IPS-NIHi7 (cell line): ENCODE data around the gene CCDC141.
A peak's percentile ranks its signal among the peaks of the same experiment; 100 is the strongest.
"Not testable (repeated sequence)": the region's sequence is repeated elsewhere in the genome, so short reads cannot be mapped to it uniquely, and the experiment has no call there.

Experiments
- DNase-seq: peaks from one replicate; pipeline ENCODE4 v3.0.0; 2012; ENCODE audit warnings: mixed read lengths; ENCODE audit errors: extremely low spot score

Gene CCDC141, protein sequence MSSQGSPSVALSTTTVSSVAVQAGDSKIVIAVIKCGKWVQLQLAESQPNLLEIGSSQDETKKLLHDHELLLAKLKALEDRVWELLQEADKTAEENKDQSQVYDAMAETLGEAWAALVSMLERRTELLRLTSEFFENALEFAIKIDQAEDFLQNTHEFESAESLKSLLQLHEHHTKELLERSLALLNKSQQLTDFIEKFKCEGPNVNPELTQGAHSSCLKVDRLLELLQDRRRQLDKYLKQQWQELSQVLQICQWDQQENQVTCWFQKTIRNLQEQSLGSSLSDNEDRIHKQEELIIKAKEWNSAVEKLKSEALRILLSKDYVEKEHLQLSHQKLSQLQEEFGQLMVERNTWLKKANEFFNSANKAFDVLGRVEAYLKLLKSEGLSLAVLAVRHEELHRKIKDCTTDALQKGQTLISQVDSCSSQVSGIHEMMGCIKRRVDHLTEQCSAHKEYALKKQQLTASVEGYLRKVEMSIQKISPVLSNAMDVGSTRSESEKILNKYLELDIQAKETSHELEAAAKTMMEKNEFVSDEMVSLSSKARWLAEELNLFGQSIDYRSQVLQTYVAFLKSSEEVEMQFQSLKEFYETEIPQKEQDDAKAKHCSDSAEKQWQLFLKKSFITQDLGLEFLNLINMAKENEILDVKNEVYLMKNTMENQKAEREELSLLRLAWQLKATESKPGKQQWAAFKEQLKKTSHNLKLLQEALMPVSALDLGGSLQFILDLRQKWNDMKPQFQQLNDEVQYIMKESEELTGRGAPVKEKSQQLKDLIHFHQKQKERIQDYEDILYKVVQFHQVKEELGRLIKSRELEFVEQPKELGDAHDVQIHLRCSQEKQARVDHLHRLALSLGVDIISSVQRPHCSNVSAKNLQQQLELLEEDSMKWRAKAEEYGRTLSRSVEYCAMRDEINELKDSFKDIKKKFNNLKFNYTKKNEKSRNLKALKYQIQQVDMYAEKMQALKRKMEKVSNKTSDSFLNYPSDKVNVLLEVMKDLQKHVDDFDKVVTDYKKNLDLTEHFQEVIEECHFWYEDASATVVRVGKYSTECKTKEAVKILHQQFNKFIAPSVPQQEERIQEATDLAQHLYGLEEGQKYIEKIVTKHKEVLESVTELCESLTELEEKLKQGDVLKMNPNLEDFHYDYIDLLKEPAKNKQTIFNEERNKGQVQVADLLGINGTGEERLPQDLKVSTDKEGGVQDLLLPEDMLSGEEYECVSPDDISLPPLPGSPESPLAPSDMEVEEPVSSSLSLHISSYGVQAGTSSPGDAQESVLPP (N-terminal part only)

DNA sequence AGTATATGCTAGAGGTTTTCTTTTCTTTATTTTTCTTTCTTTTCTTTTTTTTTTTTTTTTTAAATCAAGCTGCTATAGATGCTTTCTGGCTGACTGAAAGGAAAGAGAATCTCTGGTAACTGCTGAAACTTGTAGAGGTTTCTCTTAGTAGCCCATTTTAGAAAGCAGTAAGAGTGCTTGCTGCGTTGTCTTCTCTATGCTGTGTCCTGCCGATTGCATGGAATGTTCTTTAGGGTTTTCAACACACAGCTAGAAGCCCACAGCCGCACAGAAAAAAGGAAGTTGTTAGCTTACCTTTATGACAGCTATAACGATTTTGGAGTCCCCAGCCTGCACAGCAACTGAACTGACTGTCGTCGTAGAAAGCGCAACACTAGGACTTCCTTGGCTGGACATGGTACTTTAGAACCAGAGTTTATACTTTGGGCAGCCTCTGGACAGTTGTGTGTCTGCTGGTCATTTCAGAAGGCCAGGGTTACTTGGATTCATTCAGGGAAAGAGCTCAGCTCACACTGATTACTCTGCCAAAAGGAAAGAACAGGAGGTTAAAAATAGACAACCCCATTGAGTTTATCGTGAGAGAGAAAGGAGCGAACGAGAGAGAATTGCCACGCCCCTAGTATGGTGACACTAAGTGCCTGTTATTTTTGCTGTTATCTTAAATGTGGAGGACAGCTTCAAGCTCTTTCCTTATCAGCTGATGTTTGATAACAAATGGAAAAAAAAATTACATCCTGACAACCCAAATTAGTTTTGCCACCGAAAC is at the start of gene CCDC141:
TSS of gene CCDC141 (minus strand) at position 592 of the 766 bp plus-strand sequence. CDS start at position 396, 196 bp downstream.
- no peak for DNase-seq

DNA sequence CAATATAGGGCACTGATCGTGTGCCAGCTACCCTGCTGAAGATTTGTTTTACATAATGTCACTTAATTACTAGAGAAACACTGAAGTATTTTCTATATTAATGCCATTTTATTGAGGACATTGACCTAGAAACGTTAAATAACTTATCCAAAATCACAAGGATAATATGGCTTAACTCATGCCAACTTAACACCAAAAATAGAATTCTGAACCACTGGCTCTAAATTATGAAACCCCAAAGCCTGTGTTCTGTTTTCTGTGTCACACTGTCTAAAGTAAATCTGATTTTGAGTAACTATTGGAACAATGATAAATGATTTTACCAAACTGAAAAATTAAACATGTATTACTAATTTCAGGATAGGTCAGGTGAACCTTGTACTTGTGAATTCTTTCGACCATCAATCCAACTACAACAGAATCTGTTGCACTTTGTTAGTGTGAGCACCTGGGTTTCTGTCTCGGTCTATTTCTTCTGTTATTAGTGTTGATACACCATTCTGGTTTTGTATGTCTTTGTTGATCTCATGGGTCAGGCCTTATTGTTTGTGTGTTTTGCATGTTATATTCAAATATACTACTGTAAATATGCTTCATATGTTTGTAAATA is 48.2 kb upstream of the CCDC141 start:
- no peak for DNase-seq

DNA sequence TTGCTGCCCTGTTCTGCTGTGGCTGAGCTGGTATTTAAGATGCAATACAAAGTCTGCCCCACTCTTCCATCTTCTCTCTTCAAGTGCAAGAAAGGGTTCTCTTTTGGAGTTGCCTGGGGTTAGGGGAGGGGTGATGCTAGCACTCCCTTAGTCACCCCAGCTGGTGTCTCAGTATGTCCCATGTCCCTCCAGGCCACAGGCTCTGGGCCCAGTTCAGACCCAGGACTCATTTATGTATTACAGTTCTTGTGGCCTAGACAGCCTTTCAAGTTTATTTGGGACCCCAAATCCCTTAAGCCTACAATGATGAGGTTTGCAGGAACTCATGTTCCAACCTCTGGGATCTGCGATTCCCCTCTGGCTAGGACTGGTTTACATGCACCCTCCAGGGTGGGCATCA is 47.2 kb upstream of the CCDC141 start:
- no peak for DNase-seq

DNA sequence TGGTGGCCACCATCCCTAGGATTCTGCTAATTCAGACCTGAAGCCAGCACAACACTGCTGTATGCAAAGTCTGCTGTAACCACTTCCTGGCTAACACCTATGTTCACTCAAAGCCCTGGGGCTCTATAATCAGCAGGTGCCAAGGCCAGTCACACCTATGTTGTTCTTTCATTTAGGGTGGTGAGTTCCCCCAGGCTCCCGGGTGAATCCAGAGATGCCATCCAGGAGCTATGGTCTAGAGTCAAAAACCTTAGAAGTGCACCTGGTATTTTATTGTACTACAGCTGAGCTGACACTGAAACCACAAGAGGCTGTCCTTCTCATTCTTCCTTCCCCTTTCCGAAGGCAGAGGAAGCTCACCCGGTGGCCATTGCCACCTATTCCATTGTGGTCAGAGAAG is 46.2 kb upstream of the CCDC141 start:
- no peak for DNase-seq

GRCh38 chr2:179092912-179093311 is 43.0 kb upstream of the CCDC141 start:
- not testable (repeated sequence) for DNase-seq

- DNase-seq, result no peak
Measured at GRCh38 chr2:179082697-179083096, 32.8 kb upstream of the CCDC141 start.

DNA sequence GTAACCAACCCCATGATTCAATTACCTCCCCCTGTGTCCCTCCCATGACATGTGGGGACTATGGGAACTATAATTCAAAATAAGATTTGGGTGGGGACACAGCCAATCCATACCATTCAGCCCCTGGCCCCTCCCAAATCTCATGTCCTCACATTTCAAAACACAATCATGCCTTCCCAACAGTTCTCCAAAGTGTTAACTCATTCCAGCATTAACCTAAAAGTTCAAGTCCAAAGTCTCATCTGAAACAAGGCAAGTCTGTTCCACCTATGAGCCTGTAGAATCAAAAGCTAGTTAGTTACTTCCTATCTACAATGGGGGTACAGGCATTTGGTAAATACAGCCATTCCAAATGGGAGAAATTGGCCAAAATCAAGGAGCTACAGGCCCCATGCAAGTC is 32.0 kb upstream of the CCDC141 start:
- no peak for DNase-seq

DNA sequence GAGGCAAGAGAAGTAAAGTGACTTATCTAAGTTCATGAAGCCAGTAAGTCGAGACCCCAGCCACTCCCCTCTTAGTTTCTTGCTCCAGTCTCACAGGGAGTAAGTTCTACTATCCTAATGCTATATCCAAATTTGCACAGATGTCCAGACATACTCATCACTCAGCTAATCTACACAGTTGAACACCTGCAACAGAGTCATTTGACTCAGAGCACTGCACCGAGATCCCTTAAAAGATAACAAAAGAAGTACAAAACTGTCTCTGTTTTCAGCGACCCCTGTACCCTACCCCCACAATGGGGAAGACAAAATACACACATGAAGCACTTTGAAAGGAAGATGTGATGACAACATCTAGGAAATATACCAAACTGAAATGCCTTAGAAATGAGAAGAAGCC is 22.6 kb upstream of the CCDC141 start:
- DNase-seq, result no peak

- peak; percentile 4 for DNase-seq
Measured at GRCh38 chr2:179071810-179072355, 21.9 kb upstream of the CCDC141 start.

DNA sequence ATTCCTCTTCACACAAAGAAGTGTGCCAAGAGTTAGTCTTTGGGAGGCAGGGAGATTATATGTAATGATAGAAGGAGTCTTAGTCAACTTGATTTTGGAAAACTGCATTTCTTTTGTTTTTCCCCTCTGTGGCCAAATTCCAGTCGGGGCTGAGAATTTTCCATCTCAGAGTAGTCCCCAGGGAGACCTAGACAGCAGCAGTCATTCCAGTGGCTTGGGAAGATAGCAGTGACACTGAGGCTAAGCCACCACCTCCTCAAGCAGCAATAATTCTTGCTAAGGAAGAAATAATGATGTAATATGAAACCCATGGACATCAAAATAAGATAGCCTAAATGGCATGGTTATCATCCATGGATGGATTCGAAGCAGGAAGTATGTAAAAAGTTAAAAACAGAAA is 21.0 kb upstream of the CCDC141 start:
- no peak for DNase-seq

DNA sequence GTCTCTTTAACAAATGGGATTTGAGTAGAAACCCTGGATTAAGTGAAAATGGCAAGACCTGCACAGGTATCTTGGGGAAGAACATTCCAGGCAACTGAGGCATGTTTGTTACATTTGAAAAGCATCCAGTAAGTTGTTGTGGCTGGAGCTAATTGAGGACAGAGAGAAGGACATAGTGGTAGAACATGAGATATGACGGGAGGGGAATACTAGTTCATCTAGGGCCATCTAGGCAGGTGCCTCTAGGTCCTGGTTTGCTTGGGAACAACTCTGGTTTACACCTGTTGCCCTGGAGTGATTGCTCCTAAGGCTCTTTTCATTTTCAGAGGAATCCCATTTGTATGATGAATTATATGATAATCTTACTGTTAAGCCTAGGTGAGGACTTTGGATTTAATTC is 19.7 kb upstream of the CCDC141 start:
- no peak for DNase-seq

GRCh38 chr2:179068991-179069643 is 19.2 kb upstream of the CCDC141 start:
- no peak for DNase-seq

DNA sequence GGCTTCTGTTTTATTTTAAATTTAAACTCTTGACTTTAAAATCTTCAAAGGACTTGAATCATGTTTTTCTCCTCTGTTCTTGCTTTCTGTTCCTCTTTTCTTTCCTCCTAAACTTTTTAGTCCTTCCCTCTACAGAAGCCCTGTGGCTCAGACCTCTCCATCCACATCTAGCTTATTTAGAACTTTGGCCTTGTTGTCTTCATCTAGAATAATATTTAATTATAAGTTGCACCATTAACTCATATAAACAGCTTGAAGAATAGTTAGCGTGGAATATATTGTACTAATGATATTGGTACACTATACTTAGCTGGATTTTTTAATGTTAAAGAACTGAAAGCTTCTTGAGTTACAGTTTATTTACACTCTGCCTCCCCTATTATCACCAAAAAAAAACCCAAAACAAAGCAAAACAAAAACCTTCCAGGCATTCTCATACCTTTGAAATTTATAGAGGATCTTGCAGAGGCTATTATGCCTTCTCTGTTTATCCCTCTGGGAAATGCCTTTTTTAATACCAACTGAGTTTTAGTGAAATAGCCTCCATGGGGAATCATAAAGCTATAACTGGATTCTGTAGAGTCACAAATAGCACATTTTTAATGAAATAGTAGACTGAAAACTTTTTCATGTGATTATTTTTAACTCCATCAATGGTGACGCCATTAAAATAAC is 9.2 kb upstream of the CCDC141 start:
- DNase-seq, result no peak

DNA sequence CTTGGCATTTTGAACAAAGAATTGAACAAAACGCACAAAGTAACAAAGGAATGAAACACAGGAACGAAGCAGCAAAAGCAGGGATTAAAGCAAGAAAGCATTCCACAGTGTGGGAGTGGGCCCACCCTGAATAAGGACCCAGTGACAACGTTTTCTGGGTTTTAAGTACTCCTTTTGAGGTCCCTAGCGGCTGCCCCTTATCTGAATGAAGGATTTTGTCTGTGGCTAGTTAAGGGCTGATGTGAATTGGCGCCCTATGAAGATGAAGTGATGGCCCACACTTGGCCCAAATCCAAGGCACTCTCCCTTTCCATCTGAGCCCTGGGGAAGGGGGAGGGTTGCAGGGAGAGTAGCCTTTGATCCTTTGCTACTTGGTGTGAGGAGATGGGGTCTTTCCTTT is 7.8 kb upstream of the CCDC141 start:
- no peak for DNase-seq

GRCh38 chr2:179053568-179053967 is 3.6 kb upstream of the CCDC141 start:
- DNase-seq, result not testable (repeated sequence)

DNA sequence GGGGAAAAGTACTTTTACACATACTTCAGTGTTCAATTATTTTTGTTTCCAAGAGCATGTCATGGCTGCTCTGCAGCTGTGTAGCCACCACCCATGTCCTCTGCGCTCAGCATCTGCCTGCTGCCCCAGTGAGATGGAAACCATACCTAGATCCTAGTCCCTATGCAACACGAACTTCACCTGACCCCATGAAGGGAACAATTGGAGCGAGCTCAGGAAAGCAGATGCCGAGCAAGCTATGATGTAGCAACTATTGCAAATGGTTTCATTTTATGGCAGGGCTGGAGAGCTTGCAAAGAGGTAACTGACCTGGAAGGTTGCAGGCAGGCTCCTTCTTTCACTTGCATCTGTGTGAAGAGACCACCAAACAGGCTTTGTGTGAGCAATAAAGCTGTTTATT is 1.3 kb upstream of the CCDC141 start:
- DNase-seq, result peak; percentile 31

DNA sequence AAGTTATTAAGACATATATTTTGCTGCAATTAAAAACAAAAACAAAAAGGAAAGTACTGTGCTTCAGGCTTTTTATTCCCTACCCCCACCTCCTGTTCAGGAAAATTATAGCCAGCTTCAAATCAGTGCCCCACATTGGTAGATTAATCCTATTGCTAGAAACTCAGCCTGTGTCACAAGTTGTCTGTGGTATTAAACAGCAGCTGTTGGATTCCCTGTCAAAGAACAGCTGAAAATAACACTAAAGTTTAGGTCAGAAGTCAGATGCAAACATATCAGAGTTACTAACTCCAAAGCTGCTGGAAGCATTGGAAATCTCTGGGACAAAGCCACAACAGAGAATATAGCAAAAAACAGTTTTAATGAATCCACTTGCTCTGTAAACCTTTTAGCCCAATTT is 818 bp upstream of the CCDC141 start:
- no peak for DNase-seq

- no peak for DNase-seq
Measured at GRCh38 chr2:179049203-179049545, 763 bp downstream of the CCDC141 start.

DNA sequence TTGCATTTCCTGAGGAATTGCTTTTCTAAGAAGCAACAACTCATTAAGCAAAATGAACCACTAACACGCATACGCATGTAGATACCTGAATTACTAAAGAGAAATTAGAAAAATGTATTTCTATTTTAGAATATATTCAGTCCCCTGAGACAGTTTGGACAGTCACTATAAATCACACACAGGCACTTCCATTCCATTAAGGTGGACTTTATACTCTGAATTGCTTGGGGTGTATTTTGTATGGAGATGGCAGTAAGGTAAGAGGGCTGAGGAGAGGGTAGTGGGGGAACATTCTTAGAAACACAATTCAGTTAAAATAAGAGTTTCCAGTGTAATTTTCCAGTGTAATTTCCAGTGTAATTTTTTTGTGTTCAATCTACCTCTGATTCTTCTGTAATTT is 1.8 kb downstream of the CCDC141 start:
- no peak for DNase-seq

DNA sequence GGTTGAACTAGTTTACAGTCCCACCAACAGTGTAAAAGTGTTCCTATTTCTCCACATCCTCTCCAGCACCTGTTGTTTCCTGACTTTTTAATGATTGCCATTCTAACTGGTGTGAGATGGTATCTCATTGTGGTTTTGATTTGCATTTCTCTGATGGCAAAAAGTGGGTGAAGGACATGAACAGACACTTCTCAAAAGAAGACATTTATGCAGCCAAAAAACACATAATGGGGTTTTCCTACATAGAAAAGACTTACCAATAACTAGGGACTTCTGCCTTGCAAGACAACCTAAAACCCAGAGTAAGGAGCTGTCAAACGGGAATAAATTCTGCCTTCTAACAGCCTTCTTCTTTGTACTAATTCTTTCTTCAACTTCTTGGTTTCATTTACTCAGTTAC is 4.3 kb downstream of the CCDC141 start:
- not testable (repeated sequence) for DNase-seq
